GM18907 (cell line): ENCODE measurements around the gene TIGD6.

Experiments used
- ATAC-seq: cut with Tn5 transposase; IDR thresholded peaks from one replicate; pipeline ENCODE4 v1.9.1; 2021; ENCODE audit warnings: mild to moderate bottlenecking, moderate library complexity; ENCODE audit not compliant: unreplicated experiment

The TIGD6 gene

GRCh38 chr5:149981206-149981605 is 19.2 kb downstream of the TIGD6 start:
- no peak for ATAC-seq

DNA sequence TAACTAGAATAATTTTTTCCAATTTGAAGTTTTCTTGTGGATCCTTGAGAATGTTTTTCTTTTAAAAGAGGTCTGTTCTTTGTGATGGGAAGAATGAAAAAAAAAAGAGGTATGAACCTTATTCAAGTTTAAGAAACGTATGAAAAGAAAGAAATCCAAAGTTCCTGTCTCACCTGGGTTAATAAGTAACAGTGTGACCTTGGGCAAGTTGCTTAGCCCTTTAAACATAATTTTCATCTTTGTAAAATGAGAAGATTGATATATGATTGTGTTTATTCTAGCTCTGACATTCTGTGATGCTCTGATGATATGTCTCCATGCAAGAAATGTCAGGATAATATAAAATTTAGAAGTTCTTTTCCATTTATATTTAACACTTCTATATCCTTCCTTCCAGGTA is 20.6 kb downstream of the TIGD6 start:
- ATAC-seq, result no peak

DNA sequence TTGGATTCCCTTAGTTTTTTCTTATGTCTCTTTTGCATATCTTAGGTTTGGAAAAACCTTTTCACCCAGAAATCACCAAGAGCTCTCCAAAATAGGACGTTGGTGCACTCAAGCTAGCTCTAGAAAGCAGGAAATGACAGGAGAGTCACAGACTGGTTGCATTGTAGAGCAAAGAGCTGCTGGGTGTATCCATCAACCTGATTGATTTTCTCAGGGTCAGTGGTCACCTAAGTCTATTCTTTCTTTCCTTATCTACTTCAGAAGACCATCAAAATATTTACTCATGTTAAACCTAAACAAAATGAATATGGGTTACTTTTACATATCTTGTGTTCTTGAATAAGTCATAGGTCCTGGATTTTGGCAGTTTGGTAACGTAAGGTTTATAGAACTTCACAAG is 25.0 kb downstream of the TIGD6 start:
- ATAC-seq, result no peak

GRCh38 chr5:149969181-149969930 is 31.1 kb downstream of the TIGD6 start:
- no peak for ATAC-seq

- no peak for ATAC-seq
Observed at GRCh38 chr5:149966946-149967345, 33.5 kb downstream of the TIGD6 start.

DNA sequence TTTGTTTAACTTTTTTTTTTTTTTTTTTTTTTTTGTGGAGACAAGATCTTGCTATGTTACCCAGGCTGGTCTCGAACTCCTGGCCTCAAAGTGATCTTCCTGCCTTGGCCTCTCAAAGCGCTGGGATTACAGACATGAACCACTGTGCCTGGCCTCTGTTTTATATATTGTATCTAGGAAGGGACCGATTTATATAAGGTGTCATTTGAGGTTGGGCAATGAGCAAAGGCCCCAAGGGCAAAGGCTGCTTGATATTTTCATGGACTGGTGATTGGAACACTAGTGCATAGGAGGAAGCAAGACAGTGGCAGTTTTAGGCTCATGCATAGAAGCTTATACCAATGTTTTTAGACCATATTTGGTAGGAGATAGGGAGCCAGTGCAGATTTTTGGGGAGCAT is 36.7 kb downstream of the TIGD6 start:
- ATAC-seq, result no peak

DNA sequence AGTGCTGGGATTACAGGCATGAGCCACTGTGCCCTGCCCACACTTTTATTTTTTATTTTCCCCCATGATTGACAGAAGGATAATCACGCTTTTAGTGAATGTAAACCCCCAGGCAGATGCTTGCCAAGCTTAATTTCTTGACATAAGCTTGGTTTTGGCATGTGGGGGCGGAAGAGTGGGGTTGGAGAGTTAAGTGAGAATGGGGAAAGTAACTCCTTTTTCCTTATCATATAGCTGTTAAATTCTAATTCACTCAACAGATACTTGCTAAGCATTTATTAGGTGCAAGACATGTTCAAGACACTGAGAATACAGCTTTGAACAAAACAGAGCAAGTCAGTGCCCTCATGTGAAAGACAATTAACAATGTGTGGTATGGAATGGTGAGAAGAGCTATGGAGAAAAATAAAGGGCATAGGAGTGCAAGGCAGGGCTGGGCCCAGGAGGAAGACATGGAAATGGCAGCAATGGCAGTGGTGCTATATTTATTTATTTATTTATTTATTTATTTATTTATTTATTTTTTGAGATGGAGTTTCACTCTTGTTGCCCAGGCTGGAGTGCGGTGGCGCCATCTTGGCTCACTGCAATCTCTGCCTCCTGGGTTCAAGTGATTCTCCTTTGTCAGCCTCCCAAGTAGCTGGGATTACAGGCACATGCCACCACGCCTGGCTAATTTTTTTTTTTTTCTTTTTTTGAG is 37.7 kb downstream of the TIGD6 start:
- ATAC-seq, result no peak

GRCh38 chr5:149961957-149962409 is 38.5 kb downstream of the TIGD6 start:
- ATAC-seq, result no peak

GRCh38 chr5:149961186-149961685 is 39.2 kb downstream of the TIGD6 start:
- ATAC-seq, result no peak

DNA sequence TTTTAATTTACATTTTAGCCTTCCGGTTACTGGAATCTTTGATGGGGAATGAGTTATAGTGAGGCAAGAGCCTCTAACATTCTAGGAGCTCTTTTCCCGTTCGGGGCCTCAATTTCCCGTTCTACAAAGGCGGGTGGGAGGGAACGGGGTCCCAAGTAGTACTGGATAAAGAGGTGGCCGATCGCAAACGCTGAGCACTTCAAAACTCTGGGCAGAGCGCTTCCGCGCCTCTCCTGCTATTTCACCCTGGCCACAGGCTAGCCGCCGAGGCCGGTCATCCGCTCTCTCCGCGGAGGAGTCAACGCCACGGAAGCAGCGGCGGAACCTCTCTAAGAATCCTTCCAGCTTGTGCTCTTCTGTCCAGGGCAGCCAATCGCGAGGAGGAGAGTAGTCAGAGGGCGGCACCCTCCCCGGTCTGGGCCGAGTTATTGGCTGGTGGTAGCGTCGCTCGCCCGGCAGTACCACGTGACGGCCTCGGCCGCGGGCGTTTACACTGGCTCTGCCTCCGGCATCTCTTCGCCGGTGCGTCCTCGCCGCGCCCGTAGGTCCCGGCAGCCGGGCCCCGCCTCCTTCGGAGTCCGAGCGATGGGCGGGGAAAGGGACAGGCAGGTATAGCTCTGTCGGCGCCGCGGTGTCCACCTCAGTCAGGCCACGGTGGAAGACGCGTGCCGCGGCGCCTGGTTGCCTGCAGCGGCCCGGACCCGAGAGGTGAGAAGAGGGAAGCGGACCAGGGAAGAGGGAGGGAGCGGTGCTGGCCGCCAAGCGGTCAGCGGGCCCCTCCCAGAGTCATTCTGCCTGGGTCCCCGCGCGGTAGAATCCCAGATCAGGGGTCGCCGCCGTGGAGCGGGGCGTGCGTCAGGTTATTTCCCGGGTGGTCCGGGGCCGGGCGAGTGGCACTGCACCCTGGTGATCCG is 39.9 kb downstream of the TIGD6 start, which contains the start of gene SLC26A2:
TSS of gene SLC26A2 (plus strand) at position 487 of the 914 bp plus-strand sequence. CDS start 16,895 bp downstream, outside the sequence.
- peak; percentile 99 for ATAC-seq

- peak; percentile 24 for ATAC-seq
Observed at GRCh38 chr5:149959406-149960236, 40.8 kb downstream of the TIGD6 start.

- no peak for ATAC-seq
Observed at GRCh38 chr5:149957855-149958254, 42.6 kb downstream of the TIGD6 start.

DNA sequence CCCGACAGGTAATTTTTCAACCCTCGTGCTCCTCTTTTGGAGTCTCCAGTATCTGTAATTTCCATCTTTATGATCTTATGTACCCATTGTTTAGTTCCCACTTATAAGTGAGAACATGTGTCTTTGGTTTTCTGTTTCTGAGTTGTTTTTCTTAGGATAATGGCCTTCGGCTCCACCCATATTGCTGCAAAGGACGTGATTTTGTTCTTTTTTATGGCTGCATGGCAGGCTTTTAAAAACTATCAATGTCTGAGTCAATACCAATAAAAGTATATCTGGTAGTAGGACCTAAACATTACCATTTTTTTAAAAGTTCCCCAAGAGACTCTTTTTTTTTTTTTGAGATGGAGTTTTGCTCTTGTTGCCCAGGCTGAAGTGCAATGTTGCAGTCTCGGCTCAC is 43.8 kb downstream of the TIGD6 start:
- no peak for ATAC-seq

DNA sequence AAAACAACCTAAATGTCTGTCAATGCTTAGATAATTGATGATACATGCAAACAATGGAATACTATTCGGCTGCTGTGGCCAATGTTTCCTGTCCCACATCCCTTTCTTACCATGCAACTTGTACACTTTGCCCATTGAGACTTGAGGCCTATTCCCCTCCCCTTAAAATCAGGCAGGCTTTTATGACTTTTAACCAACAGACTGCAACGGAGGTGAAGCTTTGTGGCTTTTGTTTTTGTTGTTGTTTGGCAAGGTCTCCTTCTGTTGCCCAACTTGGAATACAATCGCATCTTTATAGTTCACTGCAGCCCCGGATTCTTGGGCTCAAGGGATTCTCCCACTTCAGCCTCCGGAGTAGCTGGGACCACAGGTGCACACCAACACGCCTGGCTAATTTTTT is 45.7 kb downstream of the TIGD6 start:
- ATAC-seq, result no peak

- ATAC-seq, result no peak
Observed at GRCh38 chr5:149953436-149954121, 46.9 kb downstream of the TIGD6 start.

- no peak for ATAC-seq
Observed at GRCh38 chr5:149951138-149951749, 49.2 kb downstream of the TIGD6 start.

- ATAC-seq, result no peak
Observed at GRCh38 chr5:149948993-149949392, 51.5 kb downstream of the TIGD6 start.

DNA sequence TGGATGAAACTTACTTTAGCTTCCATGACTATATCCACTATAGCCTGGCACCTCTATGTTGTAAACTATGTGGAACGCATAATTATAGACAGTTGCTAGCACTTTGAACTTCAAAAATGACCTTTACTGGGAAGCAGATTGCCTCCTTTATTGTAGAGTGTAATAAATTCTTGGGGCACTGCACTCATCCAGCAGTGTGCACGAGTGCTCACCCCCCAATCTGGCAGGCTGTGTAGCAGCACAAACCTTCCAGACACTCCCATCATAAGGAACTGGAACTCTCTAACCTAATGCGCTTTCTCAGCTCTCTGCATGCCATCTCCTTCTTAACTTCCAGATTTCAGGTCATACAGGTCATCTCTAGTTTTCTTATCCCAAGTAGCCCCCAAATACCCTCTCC is 54.3 kb downstream of the TIGD6 start:
- ATAC-seq, result no peak

- no peak for ATAC-seq
Observed at GRCh38 chr5:149944666-149945065, 55.8 kb downstream of the TIGD6 start, which contains the start of gene PDE6A. TSS of gene PDE6A (minus strand) at chr5:149944793. CDS start at chr5:149944673, 120 bp downstream.
